RKO (cell line): ENCODE results near the gene COPS3.
"Not testable (repeated sequence)": the region's sequence is repeated elsewhere in the genome, so short reads cannot be mapped to it uniquely, and the experiment has no call there.

ENCODE experiments used
- DNase-seq: peaks from one replicate; pipeline ENCODE4 v3.0.0-alpha.2; 2016; ENCODE audit warnings: low spot score

Gene COPS3

DNA sequence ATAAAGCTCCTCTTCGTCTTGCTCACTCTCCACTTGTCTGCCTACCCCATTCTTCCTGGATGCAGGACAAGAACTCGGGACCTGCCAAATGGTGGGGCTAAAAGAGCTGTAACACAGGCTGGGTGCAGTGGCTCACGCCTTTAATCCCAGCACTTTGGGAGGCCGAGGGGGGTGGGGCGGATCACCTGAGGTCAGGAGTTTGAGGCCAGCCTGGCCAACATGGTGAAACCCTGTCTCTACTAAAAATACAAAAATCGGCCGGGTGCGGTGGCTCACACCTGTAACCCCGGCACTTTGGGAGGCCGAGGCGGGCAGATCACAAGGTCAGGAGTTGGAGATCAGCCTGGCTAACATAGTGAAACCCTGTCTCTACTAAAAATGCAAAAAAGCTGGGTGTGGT is 20.6 kb upstream of the COPS3 start:
- not testable (repeated sequence) for DNase-seq

DNA sequence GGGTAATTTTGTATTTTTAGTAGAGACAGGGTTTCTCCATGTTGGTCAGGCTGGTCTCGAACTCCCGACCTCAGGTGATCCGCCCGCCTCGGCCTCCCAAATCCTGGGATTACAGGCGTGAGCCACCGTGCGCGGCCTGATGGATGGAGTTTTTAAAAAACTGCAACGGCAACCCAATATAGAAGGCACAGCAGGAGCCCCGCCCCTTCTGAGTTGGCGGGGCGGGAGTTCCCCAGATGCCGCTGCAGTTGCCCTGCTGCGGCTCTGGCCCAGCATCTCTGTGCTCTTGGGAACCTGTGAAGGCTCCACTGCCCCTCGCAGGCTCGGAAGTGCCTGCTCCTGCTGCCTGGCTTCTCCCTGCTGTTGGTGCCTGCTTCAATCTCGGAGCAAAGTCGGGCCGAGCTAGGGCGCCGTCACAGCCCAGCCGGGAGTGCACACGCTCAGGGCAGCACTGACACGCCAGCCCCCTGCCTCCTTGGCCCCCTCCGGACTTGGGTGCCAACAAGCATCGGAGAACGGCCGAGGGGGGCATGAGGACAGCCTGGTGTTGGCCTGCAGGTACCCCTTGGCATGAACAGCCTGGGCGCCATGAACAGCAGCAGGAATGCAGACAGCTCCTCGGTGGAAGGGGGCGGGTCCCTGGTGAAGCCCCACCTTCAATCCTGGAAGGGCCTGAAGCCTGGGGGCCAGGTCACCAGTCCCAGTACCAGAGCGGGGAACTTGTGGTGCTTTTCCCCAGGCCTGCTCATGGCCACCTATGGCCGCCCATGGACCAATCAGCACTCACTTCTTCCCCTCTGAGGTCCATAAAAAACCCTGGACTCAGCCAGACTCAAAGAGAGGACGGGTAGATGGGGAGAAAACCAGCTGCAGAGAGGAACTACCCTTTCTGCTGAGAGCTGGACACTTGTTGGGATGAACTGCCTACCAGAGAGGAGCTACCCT is 19.9 kb upstream of the COPS3 start:
- DNase-seq: no peak

DNA sequence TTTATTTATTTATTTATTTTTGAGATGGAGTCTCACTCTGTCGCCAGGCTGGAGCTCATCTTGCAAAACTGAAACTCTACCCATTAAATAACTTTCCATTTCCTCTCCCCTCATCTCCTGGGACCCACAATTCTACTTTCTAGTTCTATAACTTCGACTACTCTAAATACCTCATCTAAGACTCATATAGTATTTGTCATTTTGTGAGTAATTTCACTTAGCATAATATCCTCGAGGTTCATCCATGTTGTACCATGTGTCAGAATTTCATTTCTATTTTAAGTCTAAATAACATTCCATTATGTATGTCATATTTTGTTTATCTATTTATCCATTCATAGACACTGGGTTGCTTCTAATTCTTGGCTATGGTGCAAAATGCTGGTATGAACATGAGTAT is 17.1 kb upstream of the COPS3 start:
- peak; percentile 56 for DNase-seq

DNA sequence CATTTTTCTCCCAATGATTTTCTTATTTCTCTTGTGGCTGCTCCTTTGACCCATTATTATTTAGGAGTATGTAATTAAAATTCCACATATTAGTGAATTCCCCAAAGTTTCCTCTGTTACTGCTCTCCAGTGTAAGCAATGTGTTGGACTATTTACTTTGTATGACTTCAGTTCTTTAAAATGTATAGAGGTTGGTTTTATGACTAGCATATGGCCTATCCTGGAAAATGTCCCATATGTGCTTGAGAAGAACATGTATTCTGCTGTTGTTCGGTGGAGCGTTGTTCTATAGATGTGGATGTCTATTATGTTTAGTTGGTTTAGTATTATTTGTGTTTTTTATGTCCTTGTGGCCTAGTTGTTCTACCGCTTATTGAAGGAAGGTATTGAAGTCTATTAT is 16.2 kb upstream of the COPS3 start:
- no peak for DNase-seq

DNA sequence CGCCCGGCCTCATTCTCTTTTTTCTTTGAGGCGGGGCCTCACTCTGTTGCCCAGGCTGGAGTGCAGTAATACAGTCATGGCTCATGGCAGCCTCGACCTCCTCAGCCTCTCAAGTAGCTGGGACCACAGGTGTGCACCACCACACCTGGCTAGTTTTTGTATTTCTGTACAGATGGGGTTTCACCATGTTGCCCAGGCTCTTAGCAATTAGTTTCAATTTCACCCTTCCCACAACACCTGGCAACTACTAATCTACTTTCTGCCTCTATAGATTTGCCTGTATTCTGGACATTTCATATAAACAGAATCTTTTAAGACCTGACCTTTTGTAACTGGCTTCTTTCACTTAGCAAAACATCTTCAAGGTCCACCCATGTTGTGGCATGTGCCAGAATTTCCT is 14.1 kb upstream of the COPS3 start:
- no peak for DNase-seq

DNA sequence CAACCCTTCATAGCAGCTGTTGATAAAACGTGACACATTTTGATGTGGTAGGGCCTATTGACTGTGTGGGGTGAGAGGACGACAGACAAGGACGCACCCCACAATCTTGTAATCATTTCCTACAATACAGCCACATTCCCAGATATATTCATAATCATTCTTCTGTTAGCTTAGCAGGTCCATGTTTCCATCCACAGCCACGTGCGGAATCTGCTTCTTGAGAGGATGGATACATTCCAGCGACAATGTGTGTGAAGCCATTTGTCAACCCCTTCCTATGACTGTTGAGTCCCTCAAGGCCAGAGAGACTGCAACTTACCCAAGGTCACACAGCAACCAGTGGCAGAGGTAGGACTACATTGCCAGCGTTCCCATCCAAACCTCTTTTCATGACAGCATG is 8.7 kb upstream of the COPS3 start:
- DNase-seq: no peak

DNA sequence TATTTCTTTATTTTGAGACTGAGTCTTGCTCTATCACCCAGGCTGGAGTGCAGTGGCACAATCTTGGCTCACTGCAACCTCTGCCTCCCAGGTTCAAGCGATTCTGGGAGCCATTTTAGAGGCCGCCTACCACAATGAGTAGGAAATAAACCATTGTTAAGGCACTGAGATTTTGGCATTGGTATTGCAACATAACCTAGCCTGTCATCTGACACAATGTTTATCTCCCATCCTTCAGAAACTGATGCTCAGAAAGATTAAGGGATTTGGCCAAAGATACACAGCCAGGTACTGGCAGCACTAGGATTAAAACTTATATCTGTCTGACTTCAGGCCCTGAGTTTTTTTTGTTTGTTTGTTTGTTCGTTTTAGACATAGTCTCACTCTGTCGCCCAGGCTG is 8.0 kb upstream of the COPS3 start:
- DNase-seq: no peak

DNA sequence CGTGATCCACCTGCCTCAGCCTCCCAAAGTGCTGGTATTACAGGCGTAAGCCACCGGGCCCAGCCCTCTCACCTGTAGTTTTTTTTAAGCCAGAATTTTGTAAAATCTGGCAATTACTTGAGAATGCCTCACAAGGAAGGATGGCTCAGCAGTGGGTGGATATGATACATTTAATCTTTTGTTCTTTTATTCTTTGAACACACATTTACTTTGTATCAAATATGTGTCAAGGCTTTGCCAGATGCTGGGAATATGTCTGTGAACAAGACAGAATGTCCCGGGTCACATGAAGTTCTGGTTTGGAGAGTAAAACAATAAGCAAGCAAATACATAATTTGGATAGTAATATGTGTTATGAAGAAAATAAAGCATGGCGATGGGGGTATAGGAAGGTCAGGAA is 4.9 kb upstream of the COPS3 start:
- DNase-seq: no peak

DNA sequence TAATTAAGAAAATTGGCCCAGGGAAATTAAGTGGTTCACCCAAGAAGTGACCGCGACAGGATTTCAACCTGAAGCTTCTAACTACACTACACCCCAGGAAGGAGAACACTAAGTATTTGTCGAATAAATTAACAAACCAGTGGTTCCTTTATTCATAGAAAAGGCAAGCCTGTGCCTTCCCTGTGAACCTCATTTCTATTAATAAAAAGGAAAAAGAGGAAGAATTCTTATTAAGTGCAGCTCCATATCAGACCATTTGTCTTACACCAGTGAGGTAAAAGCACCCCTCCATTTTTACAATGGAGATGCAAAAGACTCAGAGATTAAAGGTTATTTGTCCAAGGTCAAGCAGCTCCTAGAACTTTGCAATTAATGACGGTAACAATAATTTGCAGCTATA is 1.7 kb downstream of the COPS3 start:
- no peak for DNase-seq

DNA sequence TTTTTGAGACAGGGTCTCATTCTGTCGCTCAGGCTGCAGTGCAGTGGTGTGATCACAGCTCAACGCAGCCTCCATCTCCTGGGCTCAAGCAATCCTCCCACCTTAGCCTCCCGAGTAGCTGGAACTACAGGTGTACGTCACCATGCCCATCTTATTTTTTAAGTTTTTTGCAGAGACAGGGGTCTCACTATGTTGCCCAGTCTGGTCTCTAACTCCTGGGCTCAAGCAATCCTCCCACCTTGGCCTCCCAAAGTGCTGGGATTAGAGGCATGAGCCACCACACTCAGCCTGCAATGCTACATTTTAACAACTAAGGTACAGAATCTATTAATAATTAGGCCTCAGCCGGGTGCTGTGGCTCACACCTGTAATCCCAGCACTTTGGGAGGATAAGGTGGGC is 3.6 kb downstream of the COPS3 start:
- not testable (repeated sequence) for DNase-seq

DNA sequence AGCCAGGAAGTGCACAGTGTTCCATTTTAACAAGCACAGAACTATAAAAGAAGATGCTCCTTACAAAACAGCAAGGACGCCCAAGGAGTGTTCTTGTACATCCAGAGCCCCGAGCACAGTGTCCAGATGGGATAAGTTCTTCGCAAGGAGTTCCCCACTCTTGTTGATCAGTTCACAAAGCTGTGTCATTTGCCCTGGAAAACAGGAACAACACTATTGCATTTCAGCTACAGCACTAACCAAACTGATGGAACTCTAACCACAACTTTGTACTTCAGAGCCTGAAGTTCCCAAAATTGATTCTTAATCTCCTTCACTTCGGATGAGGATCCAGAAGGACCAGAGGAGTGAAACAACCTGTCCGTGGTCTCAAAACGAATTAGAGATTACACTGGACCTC is 5.1 kb downstream of the COPS3 start:
- DNase-seq: no peak

DNA sequence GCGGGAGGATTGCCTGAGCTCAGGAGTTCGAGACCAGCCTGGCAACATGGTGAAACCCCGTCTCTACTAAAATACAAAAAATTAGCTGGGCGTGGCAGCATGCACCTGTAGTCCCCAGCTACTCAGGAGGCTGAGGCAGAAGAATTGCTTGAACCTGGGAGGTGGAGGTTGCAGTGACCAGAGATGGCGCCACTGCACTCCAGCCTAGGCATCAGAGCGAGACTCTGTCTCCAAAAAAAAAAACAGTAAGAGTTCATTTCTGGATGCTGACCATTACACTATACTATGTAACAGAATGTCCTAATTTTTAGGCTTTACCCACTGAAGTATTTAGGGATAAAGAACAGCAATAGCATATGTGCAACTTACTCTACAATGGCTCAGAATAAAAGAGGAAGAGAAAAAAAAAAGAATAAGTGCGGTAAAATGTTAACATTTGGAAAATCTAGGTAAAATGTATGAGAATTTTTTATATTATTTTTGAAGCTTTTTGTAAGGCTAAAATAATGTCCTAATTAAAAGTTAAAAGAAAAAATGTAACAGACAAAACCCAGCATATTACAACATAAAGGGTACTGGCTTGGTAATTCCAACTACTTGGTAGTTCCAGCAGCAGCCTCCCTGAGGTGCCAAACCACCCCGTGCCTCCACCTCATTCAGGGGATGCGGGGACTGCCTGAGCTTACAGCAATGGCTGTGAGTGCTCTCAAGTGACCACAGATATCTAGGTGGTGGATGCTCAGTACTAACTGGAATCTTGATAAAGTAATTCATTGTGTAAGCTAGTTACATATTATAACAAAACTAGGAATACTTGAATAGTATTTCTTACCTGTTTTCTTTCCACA is 10.9 kb downstream of the COPS3 start:
- DNase-seq: no peak

DNA sequence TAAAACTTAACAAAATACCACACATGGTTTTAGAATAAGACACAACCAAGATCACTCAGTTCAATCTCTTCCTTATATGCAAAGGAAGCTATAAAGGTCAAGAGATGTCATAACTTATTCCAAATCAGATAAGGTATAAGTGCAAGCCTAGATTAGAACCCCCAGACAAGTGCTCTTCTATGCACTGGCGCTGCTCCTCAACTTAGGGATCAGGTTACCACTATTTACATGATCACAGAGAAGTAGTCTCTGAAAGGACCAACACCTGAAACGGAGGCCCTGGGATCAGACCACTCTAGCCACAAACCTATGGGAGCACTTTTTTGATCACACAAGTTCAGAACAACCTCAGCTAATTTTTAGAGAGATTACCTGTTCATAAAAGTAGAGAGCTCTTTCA is 16.6 kb downstream of the COPS3 start:
- DNase-seq: no peak

DNA sequence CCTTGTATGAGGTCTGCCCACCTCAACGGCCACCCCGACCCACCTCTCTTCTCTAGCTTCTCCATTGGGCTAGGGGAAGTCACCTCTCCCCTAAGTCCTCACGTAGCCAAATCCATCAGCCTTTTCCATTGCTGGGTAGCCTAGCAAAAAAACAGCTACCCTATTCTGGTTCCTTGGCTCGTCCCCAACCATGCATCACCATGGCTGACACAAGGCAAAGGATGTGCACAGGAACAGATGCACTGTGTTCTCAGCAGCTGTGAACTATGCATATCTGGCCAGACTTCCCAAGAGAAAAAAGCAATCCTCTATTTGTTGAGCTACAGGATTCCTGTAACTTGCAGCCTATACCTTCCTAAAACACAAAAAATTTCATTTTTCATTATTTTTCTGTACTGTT is 22.0 kb downstream of the COPS3 start:
- DNase-seq: no peak

DNA sequence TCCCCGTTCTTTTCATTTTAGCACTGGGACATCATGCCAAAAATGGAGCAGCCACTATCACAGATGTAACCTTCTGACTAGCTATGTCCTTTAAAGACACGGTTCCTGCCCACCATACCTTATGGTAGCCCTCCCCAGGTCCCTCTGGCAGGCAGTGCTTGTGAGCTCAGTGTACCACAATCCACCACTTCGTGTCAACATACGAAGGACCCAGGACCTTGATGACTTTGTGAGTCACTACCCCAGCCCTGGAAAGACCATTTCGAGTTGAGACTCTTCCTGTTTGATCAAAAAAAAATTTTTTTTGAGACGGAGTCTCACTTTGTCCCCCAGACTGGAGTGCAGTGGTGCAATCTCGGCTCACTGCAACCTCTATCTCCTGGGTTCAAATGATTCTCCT is 23.0 kb downstream of the COPS3 start:
- DNase-seq: no peak

DNA sequence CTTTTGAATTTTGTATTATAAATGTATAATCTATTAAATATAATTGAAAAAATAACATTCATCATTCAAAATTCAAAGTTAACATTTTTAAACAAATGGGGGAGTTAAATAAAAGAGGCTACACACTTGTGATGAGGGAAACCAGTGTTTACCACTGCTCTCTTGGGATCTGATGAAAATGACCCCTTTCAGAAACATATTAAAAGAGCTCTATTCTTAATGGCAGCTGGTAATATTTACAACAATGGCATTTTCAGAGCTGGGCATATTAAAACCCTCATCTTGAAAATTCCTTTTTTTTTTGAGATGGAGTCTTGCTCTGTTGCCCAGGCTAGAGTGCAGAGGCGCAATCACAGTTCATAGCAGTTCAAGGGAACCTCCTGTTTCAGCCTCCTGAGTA is 24.7 kb downstream of the COPS3 start:
- DNase-seq: no peak

DNA sequence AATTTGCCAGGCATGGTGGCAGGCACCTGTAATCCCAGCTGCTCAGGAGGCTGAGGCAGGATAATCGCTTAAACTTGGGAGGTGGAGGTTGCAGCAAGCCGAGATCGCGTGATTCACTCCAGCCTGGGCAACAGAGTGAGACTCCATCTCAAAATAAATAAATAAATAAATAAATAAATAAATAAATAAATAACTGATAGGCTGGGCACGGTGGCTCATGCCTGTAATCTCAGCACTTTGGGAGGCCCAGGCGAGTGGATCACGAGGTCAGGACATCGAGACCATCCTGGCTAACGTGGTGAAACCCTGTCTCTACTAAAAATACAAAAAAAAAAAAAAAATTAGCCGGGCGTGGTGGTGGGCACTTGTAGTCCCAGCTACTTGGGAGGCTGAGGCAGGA is 25.4 kb downstream of the COPS3 start:
- DNase-seq: not testable (repeated sequence)

DNA sequence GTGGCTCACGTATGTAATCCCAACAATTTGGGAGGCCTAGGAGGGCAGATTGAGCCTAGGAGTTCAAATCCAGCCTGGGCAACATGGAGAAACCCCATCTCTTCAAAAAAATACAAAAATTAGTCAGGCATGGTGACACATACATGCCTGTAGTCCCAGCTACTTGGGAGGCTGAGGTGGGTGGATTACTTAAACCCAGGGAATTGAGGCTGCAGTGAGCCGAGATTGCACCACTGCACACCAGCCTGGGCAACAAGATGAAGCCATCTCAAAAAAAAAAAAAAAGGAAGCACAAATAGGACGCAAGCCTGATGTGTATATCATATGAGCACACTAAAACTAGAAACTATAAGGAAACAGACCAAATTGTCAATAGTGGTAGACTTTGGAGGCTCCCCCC is 27.0 kb downstream of the COPS3 start:
- DNase-seq: no peak

DNA sequence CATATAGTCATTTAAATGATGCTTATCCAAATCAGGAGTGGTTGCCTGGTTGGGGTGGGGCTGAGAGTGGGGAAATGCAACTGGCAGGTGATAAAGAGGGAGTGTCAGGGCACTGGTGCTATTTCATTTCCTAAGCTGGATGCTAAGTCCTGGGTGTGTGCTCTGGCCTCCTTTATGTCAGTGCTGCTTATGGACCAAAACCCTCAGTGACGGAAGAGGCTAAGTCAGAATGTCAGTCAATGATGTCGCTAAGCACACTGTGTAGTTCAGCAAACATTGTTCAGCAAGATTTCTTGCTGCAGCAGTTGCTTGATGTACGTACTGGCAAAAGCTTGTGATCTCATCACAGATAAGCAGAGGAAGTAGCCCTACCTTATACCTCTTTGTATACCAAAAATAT is 27.6 kb downstream of the COPS3 start:
- no peak for DNase-seq

DNA sequence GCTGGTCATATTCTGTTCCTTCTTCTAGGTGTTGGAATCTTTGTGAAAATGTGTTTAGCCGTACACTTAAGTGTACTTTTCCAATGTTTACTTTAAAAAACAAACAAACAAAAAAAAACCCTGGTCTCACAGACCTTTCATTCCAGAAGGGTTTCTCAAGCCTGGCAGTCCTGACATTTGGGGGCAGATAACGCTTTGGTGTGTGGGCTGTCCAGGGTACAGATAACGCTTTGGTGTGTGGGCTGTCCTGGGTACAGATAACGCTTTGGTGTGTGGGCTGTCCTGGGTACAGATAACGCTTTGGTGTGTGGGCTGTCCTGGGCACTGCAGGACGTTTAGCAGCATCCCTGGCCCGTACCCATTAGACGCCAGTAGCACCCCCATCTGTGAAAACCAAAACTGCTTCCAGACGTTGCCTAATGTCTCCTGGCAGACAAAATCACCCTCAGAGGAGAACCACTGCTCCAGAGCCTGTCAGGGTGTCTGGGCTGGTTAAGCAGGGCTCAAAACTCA is 28.8 kb downstream of the COPS3 start:
- no peak for DNase-seq

DNA sequence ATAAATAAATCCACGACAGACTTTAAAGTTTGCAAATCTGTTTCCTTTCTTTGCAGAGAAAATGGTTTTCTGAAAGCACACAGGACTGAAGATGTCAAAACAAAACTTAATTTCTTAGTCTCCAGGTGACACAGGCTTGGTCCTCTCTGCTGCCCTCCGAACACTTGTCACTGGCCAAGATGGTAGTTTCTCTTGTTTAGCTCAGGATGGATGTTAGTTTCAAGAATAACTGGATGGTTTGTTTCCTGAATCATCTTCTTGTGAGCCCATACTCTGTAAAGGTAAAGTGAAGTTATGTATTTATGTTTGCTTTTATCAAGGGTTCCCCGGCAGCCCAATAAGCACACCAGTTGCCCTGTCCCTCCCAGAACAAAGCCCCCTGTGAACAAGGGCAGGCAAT is 34.2 kb downstream of the COPS3 start:
- DNase-seq: no peak

DNA sequence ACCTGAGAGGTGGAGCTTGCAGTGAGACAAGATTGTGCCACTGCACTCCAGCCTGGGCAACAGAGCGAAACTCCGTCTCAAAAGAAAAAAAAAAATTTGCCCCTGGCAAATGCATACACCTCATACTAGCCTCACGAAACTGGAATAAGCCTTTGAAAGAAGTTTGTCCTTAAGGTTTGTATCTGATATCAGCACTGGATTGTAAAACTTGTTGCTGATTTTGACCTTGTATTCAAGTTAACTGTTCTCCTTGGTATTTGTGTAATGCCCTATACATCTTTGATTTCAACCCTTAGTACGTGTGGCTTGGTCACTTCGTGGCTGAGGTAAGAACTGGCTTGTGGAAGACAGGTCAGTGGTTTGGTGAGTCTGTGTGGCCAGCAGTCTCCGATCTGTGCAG is 37.9 kb downstream of the COPS3 start:
- no peak for DNase-seq

DNA sequence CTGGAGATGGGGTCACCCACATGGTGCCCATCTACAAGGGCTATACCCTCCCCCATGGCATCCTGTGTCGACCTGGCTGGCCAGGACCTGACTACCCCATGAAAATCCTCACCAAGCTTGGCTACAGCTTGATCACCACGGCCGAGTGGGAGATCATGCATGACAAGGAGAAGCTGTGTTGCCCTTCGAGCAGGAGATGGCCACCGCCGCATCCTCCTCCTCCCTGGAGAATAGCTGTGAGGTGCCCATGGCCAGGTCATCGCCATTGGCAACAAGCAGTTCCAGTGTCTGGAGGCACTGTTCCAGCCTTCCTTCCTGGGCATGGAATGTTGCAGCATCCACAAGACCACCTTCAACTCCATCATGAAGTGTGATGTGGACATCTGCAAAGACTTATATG is 38.8 kb downstream of the COPS3 start:
- DNase-seq: no peak
